Measurements from ENCODE around the gene ZNRF3. TPM values are rescaled to one million over a fixed set of nuclear protein-coding genes. Genes with fewer than 3 reads are reported as not detected.
"Not testable (repeated sequence)": the region's sequence is repeated elsewhere in the genome, so short reads cannot be mapped to it uniquely, and the experiment has no call there.

The ZNRF3 gene
- total RNA-seq, 4 donors from 2014 or later: 10.4 to 18.0 (median 14.2) TPM

- DNase-seq: peak; percentile 55
- WGBS, 2 donors: 9 to 14% methylated on average over 8 to 19 of the region's 78 CpGs
- no peaks in the 10 kb centered on the region for H3K9me3 ChIP-seq
- H3K27me3 ChIP-seq: no peaks in the 10 kb centered on the region
- no peaks in the 10 kb centered on the region for H3K36me3 ChIP-seq
- peaks cover 26 to 28% of the 10 kb centered on the region in 2 donors for H3K4me1 ChIP-seq
- intact Hi-C loops (cut with DNase I): no loop called here
- TF ChIP-seq CTCF (IDR thresholded peaks at IDR 0.05): peak in 2 of 6 experiments; percentile 14 to 23
- TF ChIP-seq POLR2A (IDR thresholded peaks at IDR 0.05): no peak
- H3K27ac ChIP-seq: peak overlapping the region in 1 of 3 donors; percentile 58
- H3K4me3 ChIP-seq (replicated peaks in 1 of 3): peak overlapping the region; percentile 24 to 47 (median 35)
Measured at GRCh38 chr22:28883917-28884746, 760 bp downstream of the ZNRF3 start.

GRCh38 chr22:28884747-28885350, 1.5 kb downstream of the ZNRF3 start:
- Histone ChIP-seq H3K36me3 (no peaks in the 10 kb centered on the region), H3K9me3 (no peaks in the 10 kb centered on the region), H3K27me3 (no peaks in the 10 kb centered on the region), H3K27ac (no peak overlapping the region), H3K4me3 (replicated peaks in 1 of 3) (peak overlapping the region in 2 of 3 donors; percentile 24 to 47), H3K4me1 (peaks cover 26 to 28% of the 10 kb centered on the region in 2 donors)
- intact Hi-C loops (cut with DNase I): no loop called here
- 29 to 55% methylated on average over 19 of the region's 19 CpGs for WGBS, 2 donors
- TF ChIP-seq CTCF (IDR thresholded peaks at IDR 0.05) (no peak), POLR2A (IDR thresholded peaks at IDR 0.05) (no peak)
- no peak for DNase-seq

DNA sequence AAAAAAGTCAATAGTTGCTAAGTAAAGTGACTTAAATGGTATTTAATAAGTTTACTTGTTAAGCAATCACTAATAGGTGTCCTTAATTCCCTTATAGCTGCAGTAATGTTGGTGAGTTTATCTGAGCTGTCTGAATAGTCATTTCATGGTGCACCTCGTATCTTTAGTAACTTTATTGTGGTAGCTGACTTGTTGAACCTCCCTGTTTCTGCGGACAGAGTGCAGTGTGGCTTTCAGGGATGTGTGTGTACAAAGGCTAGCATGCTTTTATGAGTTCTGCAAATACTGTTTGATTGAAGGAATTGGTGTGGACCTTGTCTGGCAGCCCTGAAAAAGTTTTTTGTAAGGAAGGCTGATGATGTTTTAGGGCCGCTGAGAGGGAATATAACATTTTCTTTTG, 2.6 kb downstream of the ZNRF3 start:
- H3K9me3 ChIP-seq: no peaks in the 10 kb centered on the region
- peaks cover 26 to 29% of the 10 kb centered on the region in 2 donors for H3K4me1 ChIP-seq
- H3K27ac ChIP-seq: no peak overlapping the region
- WGBS, 2 donors: 74 to 77% methylated on average over 3 of the region's 3 CpGs
- no peak for DNase-seq
- no peaks in the 10 kb centered on the region for H3K27me3 ChIP-seq
- TF ChIP-seq POLR2A (IDR thresholded peaks at IDR 0.05) (no peak), CTCF (IDR thresholded peaks at IDR 0.05) (no peak)
- H3K36me3 ChIP-seq: no peaks in the 10 kb centered on the region
- intact Hi-C loops (cut with DNase I): no loop called here
- no peak overlapping the region for H3K4me3 ChIP-seq (replicated peaks in 1 of 3)

DNA sequence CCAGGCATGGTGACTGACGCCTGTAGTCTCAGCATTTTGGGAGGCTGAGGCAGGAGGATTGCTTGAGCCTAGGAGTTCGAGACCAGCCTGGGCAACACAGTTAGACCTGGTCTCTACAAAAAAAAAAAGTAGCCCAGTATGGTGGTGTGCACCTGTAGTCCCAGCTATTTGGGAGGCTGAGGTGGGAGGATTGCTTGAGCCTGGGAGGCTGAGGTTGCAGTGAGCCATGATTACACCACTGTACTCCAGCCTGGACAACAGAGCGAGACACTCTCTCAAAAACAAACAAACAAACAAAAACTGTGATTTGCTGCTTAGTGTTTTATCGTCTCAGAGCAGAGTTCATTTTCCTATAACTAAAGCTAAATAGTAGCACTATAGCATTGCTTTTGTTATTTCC, 3.3 kb downstream of the ZNRF3 start:
- H3K27me3 ChIP-seq; H3K4me3 ChIP-seq (replicated peaks in 1 of 3); H3K36me3 ChIP-seq; intact Hi-C loops (cut with DNase I); H3K27ac ChIP-seq; DNase-seq; H3K9me3 ChIP-seq: not testable (repeated sequence)
- H3K4me1 ChIP-seq: peaks cover 32 to 36% of the 10 kb centered on the region in 2 donors
- 96 to 98% methylated on average over 4 of the region's 4 CpGs for WGBS, 2 donors

GRCh38 chr22:28887725-28888459, 4.5 kb downstream of the ZNRF3 start:
- H3K27ac ChIP-seq: no peak overlapping the region
- WGBS, 2 donors: 74 to 93% methylated on average over 4 of the region's 4 CpGs
- TF ChIP-seq CTCF (IDR thresholded peaks at IDR 0.05): no peak
- no peak for TF ChIP-seq POLR2A (IDR thresholded peaks at IDR 0.05)
- intact Hi-C loops (cut with DNase I): no loop called here
- H3K36me3 ChIP-seq: no peaks in the 10 kb centered on the region
- peaks cover 31 to 37% of the 10 kb centered on the region in 2 donors for H3K4me1 ChIP-seq
- DNase-seq: no peak
- H3K27me3 ChIP-seq: no peaks in the 10 kb centered on the region
- H3K4me3 ChIP-seq (replicated peaks in 1 of 3): no peak overlapping the region
- no peaks in the 10 kb centered on the region for H3K9me3 ChIP-seq
